Tibial nerve (tissue), 4 donors: ENCODE measurements around the gene RTP5. TPM values are rescaled to one million over a fixed set of nuclear protein-coding genes. Genes with fewer than 3 reads are reported as not detected.

Source experiments
- DNase-seq, 2 donors: peaks; one replicate each; pipeline ENCODE4 v3.0.0-alpha.2; 2019; ENCODE audit warnings: low spot score in 2 of 2
- H3K27ac ChIP-seq, 4 donors: fragments of 200-600 bp; sonication (generic) in 3 of 4; one replicate each; pipeline ENCODE4 v1.5.1; 2017 to 2019; ENCODE audit warnings: mild to moderate bottlenecking in 1 of 4
- H3K27me3 ChIP-seq, 2 donors: fragments of 200-600 bp; sonication (generic) in 1 of 2; one replicate each; pipeline versions ENCODE4 v1.5.1 to v1.6.0; 2017 to 2019
- H3K36me3 ChIP-seq, 3 donors: fragments of 200-600 bp; sonication (generic); one replicate each; pipeline ENCODE4 v1.5.1; 2018 to 2019
- H3K4me1 ChIP-seq, 4 donors: fragments of 200-600 bp; sonication (generic) in 3 of 4; one replicate each; pipeline ENCODE4 v1.5.1; 2017 to 2019
- H3K4me3 ChIP-seq, 4 donors: fragments of 200-600 bp; sonication (generic) in 3 of 4; one replicate each; pipeline ENCODE4 v1.5.1; 2017 to 2019; ENCODE audit warnings: mild to moderate bottlenecking in 1 of 4, moderate library complexity in 1 of 4
- H3K9me3 ChIP-seq, 4 donors: fragments of 200-600 bp; sonication (generic) in 3 of 4; one replicate each; pipeline ENCODE4 v1.5.1; 2017 to 2019
- CTCF ChIP-seq, 5 experiments: fragments of 200-600 bp in 3 of 5; fragments of 450-650 bp in 2 of 5; sonication (generic) in 3 of 5; IDR thresholded peaks; one replicate each; pipeline ENCODE4 v1.5.1; 2016 to 2019; ENCODE audit warnings: antibody characterized with exemption in 5 of 5, mild to moderate bottlenecking in 3 of 5, moderate library complexity in 2 of 5
- EP300 ChIP-seq, 2 donors: sonication (generic); formaldehyde crosslinking; IDR thresholded peaks; one replicate each; pipeline ENCODE4 v1.6.1; 2017; ENCODE audit warnings: antibody characterized with exemption in 2 of 2, mild to moderate bottlenecking in 1 of 2
- POLR2A ChIP-seq, 2 donors: fragments of 450-650 bp; IDR thresholded peaks; one replicate each; pipeline ENCODE4 v1.6.1; 2017; ENCODE audit warnings: antibody characterized with exemption in 2 of 2, mild to moderate bottlenecking in 2 of 2, moderate library complexity in 2 of 2
- WGBS, 2 donors: methylation state at CpG; one replicate each; pipeline ENCODE4 v1.1.5; 2018; 5-methylcytosine and 5-hydroxymethylcytosine counted together
- total RNA-seq, 4 donors: library from RNA; depleted of rRNA; stranded (reverse); fragments of >200 nt; gene quantifications; one replicate each; pipeline ENCODE4 v1.1.0, GENCODE V29; 2016

Gene RTP5
- total RNA-seq, 4 donors from 2014 or later = not detected

- H3K4me3 ChIP-seq = peak overlapping the region in 2 of 4 donors; percentile 62 to 67
- peaks cover 0 to 5% (median 0%) of the 10 kb centered on the region in 3 donors for H3K36me3 ChIP-seq
- H3K27me3 ChIP-seq = no peaks in the 10 kb centered on the region
- H3K27ac ChIP-seq = peak overlapping the region; percentile 61 to 84 (median 78)
- 70 to 74% methylated on average over 15 to 16 of the region's 16 CpGs for WGBS, 2 donors
- TF ChIP-seq CTCF (IDR thresholded peaks at IDR 0.05) = no peak
- TF ChIP-seq POLR2A (IDR thresholded peaks at IDR 0.05) = no peak
- no peak for TF ChIP-seq EP300 (IDR thresholded peaks at IDR 0.05)
- H3K4me1 ChIP-seq = peaks cover 0 to 31% (median 8%) of the 10 kb centered on the region in 4 donors
- DNase-seq = no peak
- no peaks in the 10 kb centered on the region for H3K9me3 ChIP-seq
Measured at GRCh38 chr2:241880311-241881073, 11.0 kb downstream of the RTP5 start.

DNA sequence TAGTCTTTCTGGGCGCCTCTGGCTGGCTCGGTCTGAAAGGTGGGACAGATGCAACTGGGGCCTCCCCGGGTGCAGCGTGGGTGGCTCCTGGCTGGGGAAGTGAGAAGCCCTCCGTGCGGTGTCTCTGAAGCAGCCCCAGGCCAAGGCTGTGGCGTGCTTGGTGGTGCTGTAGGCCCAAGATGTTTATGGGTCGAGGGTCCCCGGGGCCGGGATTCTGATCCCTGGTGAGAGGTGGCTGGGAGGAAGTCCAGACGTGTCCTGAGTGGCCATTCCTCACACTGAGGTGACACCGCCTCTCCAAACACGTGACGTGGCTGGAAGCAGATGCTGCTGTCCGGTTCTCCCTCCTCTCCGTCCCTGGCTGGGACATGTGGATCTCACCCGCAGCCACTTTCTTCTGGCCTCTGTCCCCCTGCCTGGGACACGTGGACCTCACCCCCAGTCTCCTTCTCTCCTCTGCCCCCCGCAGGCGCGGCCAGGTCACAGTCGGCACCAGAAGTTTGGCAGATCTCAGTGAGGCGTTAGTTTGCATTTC lies 12.6 kb downstream of the RTP5 start:
- H3K9me3 ChIP-seq = no peaks in the 10 kb centered on the region
- H3K36me3 ChIP-seq = peaks cover 0 to 12% (median 0%) of the 10 kb centered on the region in 3 donors
- TF ChIP-seq EP300 (IDR thresholded peaks at IDR 0.05) = peak in 1 of 2 donors; percentile 8
- TF ChIP-seq POLR2A (IDR thresholded peaks at IDR 0.05) = no peak
- peak; percentile 49 to 50 for DNase-seq
- H3K27me3 ChIP-seq = no peaks in the 10 kb centered on the region
- peaks cover 0 to 31% (median 8%) of the 10 kb centered on the region in 4 donors for H3K4me1 ChIP-seq
- H3K27ac ChIP-seq = peak overlapping the region in 3 of 4 donors; percentile 54 to 84 (median 78)
- 16 to 30% methylated on average over 20 to 22 of the region's 23 CpGs for WGBS, 2 donors
- peak overlapping the region; percentile 47 to 67 (median 57) for H3K4me3 ChIP-seq

DNA sequence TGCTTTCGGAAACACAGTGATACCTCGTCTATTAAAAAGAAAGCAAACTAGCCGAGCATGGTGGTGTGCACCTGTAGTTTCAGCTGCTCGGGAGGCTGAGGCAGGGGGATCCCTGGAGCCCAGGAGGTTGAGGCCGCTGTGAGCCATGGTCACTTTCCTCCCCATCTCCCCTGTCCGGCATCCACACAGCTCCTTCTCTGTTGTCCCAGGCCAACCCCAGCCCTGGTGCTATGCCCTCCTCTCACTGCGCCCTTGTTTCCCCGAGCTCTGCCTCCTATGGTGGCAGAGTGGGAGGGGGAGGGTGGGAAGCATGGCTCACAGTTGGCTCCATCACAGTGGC lies 15.4 kb downstream of the RTP5 start:
- H3K4me3 ChIP-seq = no peak overlapping the region
- TF ChIP-seq EP300 (IDR thresholded peaks at IDR 0.05) = no peak
- TF ChIP-seq CTCF (IDR thresholded peaks at IDR 0.05) = no peak
- no peak for TF ChIP-seq POLR2A (IDR thresholded peaks at IDR 0.05)
- H3K36me3 ChIP-seq = peaks cover 0 to 15% (median 0%) of the 10 kb centered on the region in 3 donors
- DNase-seq = no peak
- peaks cover 0 to 23% (median 8%) of the 10 kb centered on the region in 4 donors for H3K4me1 ChIP-seq
- WGBS, 2 donors = 84 to 86% methylated on average over 8 of the region's 8 CpGs
- H3K27ac ChIP-seq = no peak overlapping the region
- H3K27me3 ChIP-seq = no peaks in the 10 kb centered on the region
- no peaks in the 10 kb centered on the region for H3K9me3 ChIP-seq

DNA sequence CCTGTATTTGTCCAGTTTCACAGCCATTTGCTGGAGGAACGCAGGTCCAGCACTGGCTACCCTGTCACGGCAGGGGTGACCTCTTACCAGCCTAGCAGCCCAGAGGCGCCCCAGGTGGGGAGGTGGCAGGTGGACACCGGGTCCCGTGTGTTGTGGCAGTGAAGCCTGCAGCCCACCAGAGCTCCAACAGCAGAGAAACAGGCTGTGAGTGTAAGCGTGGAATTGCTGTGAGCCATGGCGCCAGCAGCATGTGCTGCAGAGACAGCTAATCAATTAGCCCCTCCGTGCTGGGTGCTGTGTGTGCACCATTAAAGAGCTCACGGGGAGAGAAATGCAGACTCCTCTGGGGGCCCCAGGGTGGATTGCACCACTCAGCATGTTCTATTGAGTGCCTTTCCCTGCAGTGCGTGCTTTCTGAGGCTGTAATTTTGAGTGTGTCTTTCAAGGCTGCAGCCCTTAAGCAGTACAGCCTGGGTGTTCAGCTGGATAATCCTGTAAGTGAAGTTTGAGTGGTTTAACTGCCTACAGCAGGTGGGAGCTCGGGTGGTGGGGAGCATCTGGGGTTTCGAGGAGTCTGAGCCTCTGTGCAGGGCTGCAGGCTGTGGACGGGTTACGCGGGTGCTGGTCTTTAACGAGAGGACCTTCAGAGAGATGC lies 15.9 kb downstream of the RTP5 start:
- H3K36me3 ChIP-seq = peaks cover 0 to 15% (median 0%) of the 10 kb centered on the region in 3 donors
- H3K9me3 ChIP-seq = no peaks in the 10 kb centered on the region
- no peak overlapping the region for H3K27ac ChIP-seq
- H3K4me3 ChIP-seq = no peak overlapping the region
- no peaks in the 10 kb centered on the region for H3K27me3 ChIP-seq
- WGBS, 2 donors = 70 to 74% methylated on average over 14 to 15 of the region's 16 CpGs
- no peak for DNase-seq
- H3K4me1 ChIP-seq = peaks cover 0 to 23% (median 8%) of the 10 kb centered on the region in 4 donors
- TF ChIP-seq POLR2A (IDR thresholded peaks at IDR 0.05) = no peak
- no peak for TF ChIP-seq CTCF (IDR thresholded peaks at IDR 0.05)

DNA sequence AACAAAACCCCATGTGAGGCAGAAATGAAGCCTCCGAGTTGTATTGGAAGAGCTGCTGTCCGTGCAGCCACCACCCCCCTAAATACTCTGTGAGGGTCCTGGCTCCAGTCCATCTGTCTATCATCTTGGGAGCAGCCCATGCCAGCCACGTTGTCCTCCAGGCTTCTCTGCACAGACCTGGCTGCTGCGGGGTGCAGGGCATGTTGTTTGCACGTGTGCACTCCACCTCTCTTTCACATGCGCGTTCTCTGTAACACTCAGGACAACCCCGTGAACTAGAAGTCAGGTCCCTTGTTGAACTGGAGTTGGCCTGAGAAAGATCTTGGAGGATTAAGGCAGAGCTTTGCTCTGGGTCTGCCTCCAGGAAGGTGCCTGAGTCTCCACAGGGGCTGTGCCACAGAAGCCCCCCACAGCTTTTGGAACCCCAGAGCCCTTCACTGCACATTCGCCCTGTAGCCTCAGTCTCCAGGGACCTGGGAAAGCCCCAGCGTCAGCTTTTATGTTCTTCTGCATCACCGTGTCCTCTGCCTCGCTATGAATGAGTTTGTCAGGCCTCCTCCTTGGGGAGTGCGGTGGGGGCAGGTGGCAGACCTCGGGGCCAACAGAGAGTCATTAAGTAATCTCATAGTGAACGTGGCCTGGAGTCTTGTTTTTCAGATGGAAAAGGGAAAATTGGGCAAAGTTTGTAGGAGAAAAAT lies 16.6 kb downstream of the RTP5 start:
- no peak overlapping the region for H3K4me3 ChIP-seq
- H3K4me1 ChIP-seq = peaks cover 0 to 18% (median 8%) of the 10 kb centered on the region in 4 donors
- WGBS, 2 donors = 53 to 56% methylated on average over 14 to 15 of the region's 15 CpGs
- H3K27me3 ChIP-seq = no peaks in the 10 kb centered on the region
- H3K27ac ChIP-seq = no peak overlapping the region
- DNase-seq = no peak
- H3K9me3 ChIP-seq = no peaks in the 10 kb centered on the region
- no peak for TF ChIP-seq POLR2A (IDR thresholded peaks at IDR 0.05)
- no peak for TF ChIP-seq EP300 (IDR thresholded peaks at IDR 0.05)
- TF ChIP-seq CTCF (IDR thresholded peaks at IDR 0.05) = no peak
- H3K36me3 ChIP-seq = peaks cover 0 to 15% (median 0%) of the 10 kb centered on the region in 3 donors
